Measurements from ENCODE around the gene HIF3A.

- TF ChIP-seq CTCF (IDR thresholded peaks at IDR 0.05) (no peak), POLR2A (IDR thresholded peaks at IDR 0.05) (no peak)
Observed at GRCh38 chr19:46381756-46382345, 85.0 kb downstream of the HIF3A start.

Data from esophagus squamous epithelium (tissue), 4 donors.